Activated gamma-delta T cell treated with Interleukin-2 at 50 U/mL for 16 hours (primary cell): Measurements from ENCODE around the gene PNN.

Source experiments
- DNase-seq: peaks from one replicate; pipeline ENCODE4 v3.0.0-alpha.2; 2020

Gene PNN

DNA sequence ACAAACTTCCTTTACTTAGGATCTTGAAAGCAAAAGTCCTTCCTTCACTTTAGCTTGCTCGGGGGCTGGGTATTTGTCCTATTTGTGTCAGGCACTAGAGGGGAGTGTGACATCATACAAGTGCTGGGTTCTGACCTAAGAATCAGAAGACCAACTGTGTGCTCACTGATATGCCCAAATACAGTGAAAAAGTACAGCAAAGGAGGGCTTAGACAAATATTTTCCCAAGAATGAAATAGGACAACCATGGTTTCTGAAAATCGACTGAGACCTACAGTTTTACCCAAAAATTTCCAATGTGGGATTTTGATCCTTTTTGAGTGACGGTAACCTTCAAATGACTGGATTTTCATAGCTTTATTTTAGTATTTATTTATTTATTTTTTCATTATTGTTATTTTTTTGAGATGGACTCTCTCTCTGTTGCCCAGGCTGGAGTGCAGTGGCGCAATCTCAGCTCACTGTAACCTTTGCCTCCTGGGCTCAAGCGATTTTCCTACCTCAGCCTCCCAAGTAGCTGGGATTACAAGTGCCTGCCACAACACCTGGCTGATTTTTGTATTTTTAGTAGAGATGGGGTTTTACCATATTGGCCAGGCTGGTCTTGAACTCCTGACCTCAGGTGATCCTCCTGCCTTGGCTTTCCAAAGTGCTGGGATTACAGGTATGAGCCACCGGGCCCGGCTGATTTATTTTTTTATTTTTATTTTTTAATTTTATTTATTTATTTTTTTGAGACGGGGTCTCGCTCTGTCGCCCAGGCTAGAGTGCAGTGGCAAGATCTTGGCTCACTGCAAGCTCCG, 56.9 kb downstream of the PNN start:
- peak; percentile 28 for DNase-seq
